Epithelial cell of alveolus of lung (primary cell): Measurements from ENCODE around the gene ALPL. TPM values are rescaled to one million over a fixed set of nuclear protein-coding genes. Genes with fewer than 3 reads are reported as not detected.

Source experiments
- total RNA-seq: library from RNA; depleted of rRNA; stranded (reverse); fragments of >200 nt; gene quantifications from 2 replicates; pipeline ENCODE4 v1.2.1, GENCODE V29; 2015

The ALPL gene
- 0.13 and 1.7 TPM in 2 replicates for total RNA-seq

GRCh38 chr1:21509351-21510112 lies at the start of gene ALPL:
Gene ALPL, plus strand, starts transcription at chr1:21509423. Its CDS starts 44,659 bp downstream, at chr1:21554082.

Other genes starting within 250 kb of the ALPL start
- gene ECE1, start 219.0 kb upstream of the ALPL start, total RNA-seq = 110 and 200 TPM in 2 replicates
- 14.2 and 20.2 TPM in 2 replicates for gene NBPF3, start 69.3 kb upstream of the ALPL start, total RNA-seq
- 0.13 TPM in 1 of 2 replicates, not detected in the other for gene RAP1GAP, start 159.9 kb downstream of the ALPL start, total RNA-seq